ENCODE measurements around the gene PAX7. TPM values are rescaled to one million over a fixed set of nuclear protein-coding genes. Genes with fewer than 3 reads are reported as not detected.
A peak's percentile ranks its signal among the peaks of the same experiment; 100 is the strongest.

The PAX7 gene
- total and polyA plus RNA-seq, 2 donors (not counting 3 experiments of a cell fraction or from before 2014, with no cell fraction given), result not detected

- no peaks in the 10 kb centered on the region for H3K79me2 ChIP-seq (ENCODE audit: control insufficient read depth, insufficient read depth, low read length)
- no peak overlapping the region for H2AFZ ChIP-seq (ENCODE audit: low read depth, low read length)
- H3K4me3 ChIP-seq (replicated peaks in 1 of 3; ENCODE audit: insufficient read depth in 1 of 3, low read depth in 1 of 3, low read length in 3 of 3), result no peak overlapping the region
- H3K9me1 ChIP-seq (replicated peaks; ENCODE audit: control insufficient read depth, extremely low read depth, insufficient read depth, low read length), result no peaks in the 10 kb centered on the region
- BruUV-seq (replicated peaks), result no TSS peak
- ChIA-PET CTCF (no interaction called here), POLR2A (no interaction called here)
- no peak overlapping the region for H3K9ac ChIP-seq (replicated peaks; ENCODE audit: extremely low read depth, insufficient read depth, low read length)
- no peak overlapping the region for H3K27ac ChIP-seq (ENCODE audit: insufficient read depth, low read depth, low read length)
- H3K36me3 ChIP-seq (ENCODE audit: control insufficient read depth in 2 of 2, extremely low read depth in 1 of 2, insufficient read depth in 2 of 2, low read length in 2 of 2), result no peaks in the 10 kb centered on the region
- TF ChIP-seq CTCF (IDR thresholded peaks at IDR 0.05; ENCODE audit: extremely low read depth in 1 of 2, insufficient read depth in 1 of 2, low read depth in 1 of 2, low read length in 2 of 2) (no peak), GATA2 (IDR thresholded peaks at IDR 0.05; ENCODE audit: insufficient read depth, insufficient read length, low read depth, low read length) (no peak), MAX (IDR thresholded peaks at IDR 0.05; ENCODE audit: insufficient read depth, insufficient read length) (no peak), EZH2 (IDR thresholded peaks at IDR 0.05; ENCODE audit: borderline replicate concordance, low read depth, low read length, severe bottlenecking) (peak; percentile 90), JUN (IDR thresholded peaks at IDR 0.05; ENCODE audit: borderline replicate concordance, insufficient read depth, insufficient read length, low read depth) (no peak)
- H3K9me3 ChIP-seq (replicated peaks; ENCODE audit: control insufficient read depth, insufficient read depth, low read length), result no peaks in the 10 kb centered on the region
- no peak overlapping the region for H3K4me2 ChIP-seq (ENCODE audit: insufficient read depth, low read length)
- FAIRE-seq (no peak), DNase-seq (ENCODE audit: low read depth, low spot score) (no peak)
- H4K20me1 ChIP-seq (replicated peaks; ENCODE audit: control insufficient read depth, extremely low read depth, insufficient read depth, low read length), result no peaks in the 10 kb centered on the region
- dilution Hi-C loops (cut with MboI; ENCODE audit: extremely low pct_ligation_motif_present, low sequenced_read_pairs), result no loop called here
- H3K27me3 ChIP-seq (ENCODE audit: control insufficient read depth in 2 of 2, insufficient read depth in 2 of 2, low read length in 2 of 2), result no peaks in the 10 kb centered on the region
- intact Hi-C loops (cut with micrococcal nuclease), result no loop called here
- no peaks in the 10 kb centered on the region for H3K4me1 ChIP-seq (ENCODE audit: control insufficient read depth, extremely low read depth, insufficient read depth, low read length)
These were observed 61.0 kb downstream of the PAX7 start for GRCh38 chr1:18691648-18692047.
